RKO (cell line): ENCODE results near the gene WSCD2.

Experiments
- DNase-seq: peaks from one replicate; pipeline ENCODE4 v3.0.0-alpha.2; 2016; ENCODE audit warnings: low spot score

WSCD2 gene

GRCh38 chr12:108269224-108269623, 140.1 kb downstream of the WSCD2 start:
- DNase-seq: no peak

DNA sequence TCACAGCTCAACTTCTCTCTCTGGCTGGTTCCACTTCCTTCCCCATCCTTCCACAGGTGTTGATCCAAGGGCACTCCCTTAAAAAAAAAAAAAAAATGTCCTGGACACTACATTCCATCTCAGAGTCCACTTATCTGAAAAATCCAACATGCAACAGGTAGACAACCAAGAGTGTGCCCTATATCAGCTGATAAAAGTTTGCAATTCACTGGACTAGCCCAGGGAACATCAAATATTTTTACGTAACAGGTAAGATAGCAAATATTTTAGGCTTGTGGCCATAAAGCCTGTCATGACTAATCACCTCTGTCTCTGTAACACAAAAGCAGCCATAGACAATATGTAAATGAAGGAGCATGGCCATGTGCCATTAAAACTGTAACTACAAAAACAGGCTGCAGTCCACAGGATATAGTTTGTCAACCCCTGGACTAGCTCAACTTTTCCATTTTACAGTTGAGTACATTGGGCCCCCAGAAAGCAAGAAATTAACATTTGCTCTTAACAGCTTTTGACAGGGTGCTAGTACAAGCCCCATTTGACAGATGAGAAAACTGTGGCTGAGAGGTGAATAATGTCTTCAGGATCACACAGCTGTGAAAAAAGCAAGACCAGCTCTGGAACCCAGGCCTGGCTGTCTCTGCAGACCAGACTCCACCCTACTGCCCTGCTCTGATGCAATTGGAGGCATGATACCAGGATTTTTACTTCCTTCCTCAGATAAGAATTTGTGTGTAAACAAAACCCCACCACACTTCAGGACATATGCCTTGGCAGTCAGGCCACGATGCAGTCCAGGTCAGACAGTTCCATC, 141.2 kb downstream of the WSCD2 start:
- DNase-seq: no peak

DNA sequence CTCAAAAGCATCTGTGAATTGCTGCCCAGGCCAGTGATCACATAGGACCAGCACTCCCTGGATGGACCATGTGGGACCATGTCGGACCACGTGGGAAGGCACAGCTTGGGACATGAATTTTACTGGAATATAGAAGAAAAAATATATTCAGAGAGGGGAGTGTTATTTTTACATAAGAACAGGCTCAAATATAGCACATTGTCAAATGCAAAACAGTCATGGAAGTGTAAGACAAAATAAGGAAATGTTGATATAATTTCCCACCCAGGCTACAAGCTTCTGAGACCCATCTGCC, 141.7 kb downstream of the WSCD2 start:
- no peak for DNase-seq

- no peak for DNase-seq
Observed at GRCh38 chr12:108271951-108272872, 143.1 kb downstream of the WSCD2 start.

DNA sequence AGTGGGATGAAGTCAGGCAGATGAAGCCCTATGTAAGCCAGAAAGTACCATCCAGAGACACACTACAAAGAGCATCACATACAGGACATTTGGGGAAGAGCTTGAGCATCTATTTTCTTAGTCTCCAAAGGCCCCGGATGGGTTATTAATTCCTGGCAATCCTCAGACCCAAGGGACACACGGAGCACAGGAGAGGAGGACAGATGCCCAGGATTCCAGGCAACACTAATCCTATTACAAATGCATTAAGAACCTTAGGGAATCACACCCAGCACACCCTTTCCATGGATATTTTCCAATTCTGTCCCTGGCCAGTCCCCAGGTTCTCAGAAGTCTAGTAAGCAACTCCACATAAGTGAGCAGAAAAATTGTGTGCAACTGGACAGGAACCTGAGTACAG, 144.1 kb downstream of the WSCD2 start:
- DNase-seq: no peak

DNA sequence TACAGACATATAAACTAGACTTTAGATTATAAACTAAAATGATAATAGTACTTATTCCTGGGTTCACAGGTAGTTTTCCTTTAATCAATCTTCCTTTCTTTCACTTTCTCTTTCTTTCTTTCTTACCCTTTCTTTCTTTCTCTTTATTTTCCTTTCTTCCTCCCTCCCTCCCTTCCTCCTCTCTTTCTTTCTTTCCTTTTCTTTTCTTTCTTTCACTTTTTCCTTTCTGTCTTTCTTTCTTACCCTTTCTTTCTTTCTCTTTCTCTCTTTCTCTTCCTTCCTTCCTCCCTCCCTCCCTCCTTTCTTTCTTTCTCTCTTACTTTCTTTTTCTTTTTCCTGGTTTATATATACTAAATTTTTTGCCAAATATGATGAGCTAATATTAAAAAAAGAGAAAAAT, 148.5 kb downstream of the WSCD2 start:
- no peak for DNase-seq

GRCh38 chr12:108282160-108282559, 153.1 kb downstream of the WSCD2 start:
- no peak for DNase-seq

DNA sequence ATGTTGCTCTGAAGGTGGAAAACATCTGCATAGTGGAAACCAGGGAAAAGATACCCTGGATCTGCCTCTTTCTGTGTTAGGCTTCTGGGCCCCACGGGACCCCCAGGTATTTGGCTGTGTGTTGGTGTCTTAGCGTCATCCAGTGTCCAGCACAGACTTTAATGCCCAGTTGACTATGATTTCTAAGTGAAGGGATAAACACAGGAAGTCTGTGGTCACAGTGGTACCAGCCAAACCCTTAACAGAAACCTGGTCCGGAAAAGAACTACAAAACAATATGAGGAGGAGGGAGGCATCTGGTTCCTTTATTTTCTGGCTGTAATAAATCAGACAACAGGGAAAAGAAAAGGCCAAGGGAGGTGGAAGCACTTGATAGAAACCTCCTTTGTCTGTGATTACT, 153.6 kb downstream of the WSCD2 start:
- DNase-seq: no peak

DNA sequence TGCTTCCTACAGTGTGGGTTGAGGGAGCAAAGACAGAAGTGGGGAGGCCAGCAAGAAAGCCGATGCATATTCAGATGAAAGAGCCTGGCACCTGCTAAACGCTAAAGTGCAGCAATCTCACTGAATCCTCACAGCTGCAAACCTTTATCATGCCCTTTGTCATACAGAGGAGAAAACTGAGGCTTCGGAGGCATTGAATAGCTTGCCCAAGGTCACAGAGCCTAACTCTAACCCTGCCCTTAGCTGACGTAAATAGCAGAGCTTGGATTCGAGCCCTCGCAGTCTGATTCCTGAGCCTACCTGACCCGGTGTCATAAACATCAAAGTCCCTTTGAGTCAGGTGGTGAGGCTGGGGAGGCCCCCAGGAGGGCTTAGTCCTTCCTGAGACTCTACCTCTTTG, 155.1 kb downstream of the WSCD2 start:
- DNase-seq: no peak

DNA sequence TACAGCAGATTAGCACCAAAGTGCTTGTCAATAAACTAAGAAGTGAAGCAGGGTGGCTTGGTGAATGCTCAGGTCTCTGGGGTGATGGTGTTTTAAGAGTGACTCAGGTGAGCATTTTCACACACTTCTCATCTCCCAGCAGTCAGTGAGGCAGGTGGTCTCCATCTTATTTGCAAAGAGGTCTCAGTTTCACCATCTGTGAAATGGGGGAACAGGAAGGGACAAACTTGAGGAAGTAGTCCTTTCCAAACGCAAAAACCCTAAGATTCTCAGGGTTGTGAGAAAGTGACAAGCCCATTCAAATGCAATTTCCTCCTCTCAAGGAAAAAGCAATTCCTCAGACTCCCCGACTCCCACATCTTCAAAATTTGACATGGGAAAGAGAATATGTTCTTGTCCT, 155.9 kb downstream of the WSCD2 start:
- DNase-seq: no peak

DNA sequence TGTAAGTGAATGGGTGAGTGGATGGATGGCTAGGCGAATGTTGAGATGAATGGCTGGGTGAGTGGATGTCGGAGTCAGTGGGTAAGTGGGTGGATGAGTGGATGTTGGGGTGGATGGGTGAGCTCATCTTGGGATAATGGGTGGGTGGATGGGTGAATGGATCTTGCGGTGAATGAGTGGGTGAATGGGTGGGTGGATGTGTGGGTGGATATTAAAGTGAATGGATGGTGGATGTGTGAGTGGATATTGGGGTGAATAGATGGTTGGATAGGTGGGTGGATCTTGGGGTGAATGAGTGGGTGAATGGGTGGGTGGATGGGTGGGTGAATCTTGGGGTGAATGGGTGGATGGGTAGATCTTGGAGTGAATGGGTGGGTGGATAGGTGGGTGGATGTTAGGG, 158.1 kb downstream of the WSCD2 start:
- no peak for DNase-seq

- no peak for DNase-seq
Observed at GRCh38 chr12:108289350-108290161, 160.5 kb downstream of the WSCD2 start.

DNA sequence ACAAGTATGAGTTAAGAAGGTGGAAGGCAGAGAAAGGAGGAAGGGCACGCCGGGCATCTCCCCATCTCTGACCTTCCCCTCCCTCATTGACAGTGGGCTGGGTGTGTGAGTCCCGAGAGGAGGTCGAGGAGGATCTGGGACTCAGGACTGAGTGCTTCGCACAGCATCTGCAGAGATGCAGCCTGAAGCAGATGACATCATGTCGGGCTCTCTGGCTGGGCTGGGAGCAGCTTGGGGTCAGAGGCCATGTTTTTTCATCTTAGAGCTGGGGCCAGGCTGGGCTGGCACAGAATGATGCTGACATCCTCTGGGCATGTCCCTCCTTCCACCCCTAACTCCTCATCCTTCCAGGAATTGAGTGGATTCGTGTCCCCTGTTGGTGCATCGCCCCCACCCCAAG, 166.6 kb downstream of the WSCD2 start:
- DNase-seq: no peak

GRCh38 chr12:108296945-108297344, 167.9 kb downstream of the WSCD2 start:
- DNase-seq: no peak

DNA sequence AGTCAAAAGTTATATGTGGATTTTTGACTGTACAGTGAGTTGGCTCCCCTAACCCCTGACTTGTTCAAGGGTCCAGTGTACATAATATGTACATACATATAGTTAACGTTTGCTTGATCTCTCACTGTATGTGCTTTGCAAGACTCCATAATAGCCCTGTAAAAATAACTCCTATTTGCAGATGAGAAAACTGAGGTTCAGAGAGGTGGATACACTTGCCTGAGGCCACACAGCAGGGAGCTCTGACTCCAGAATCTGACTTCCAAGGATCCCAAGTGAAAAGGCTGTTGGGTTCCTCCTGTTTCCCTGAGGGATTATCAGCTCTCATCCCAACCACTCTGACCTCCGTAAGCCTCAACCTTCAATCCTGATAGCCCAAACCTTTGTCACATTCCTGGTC, 168.3 kb downstream of the WSCD2 start:
- no peak for DNase-seq

DNA sequence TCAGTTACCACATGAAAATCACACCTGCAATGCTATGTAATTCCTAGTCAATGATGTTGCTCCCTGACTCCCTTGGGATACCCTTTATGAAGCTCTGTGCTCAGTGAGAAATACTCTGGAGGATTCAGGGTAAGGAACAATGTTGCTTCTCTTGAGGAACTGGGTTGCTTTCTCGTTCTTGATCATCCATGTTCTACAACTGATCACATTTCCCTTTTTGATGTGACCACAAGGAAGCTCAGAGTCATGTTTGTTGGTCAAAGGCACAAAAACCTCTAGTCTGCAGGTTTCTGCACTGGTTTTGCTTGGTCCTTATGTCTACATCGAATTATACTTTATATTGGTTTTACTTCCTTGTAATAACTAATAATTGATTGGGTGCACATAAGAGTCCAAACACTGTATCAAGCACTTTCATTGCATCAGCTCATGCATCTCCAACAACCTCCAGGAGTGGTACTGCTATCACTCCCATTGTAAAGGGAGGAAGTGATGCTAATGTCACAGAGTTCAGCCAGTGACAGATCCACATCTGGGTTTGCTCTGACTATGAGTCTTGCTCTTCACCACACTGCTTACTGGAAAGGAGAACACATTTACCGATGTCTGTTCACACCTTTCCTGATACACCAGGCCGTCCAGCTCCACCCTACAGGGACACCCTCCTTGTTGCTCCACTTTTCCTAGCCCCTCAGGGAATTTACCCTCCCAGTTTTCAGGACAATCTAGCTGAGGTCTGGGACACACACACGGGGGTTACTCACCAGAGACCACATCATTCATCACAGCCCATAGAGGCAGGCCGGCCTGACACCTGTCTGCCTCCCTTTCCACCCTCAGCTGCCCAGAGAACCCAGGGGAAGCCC, 169.0 kb downstream of the WSCD2 start:
- DNase-seq: no peak

- DNase-seq: no peak
Observed at GRCh38 chr12:108298761-108299275, 169.7 kb downstream of the WSCD2 start.

- no peak for DNase-seq
Observed at GRCh38 chr12:108299516-108299915, 170.4 kb downstream of the WSCD2 start.
